Dendritic cell treated with granulocyte-macrophage colony-stimulating factor and Interleukin-4, amounts not matched to agents 40 ng/mL and 50 ng/mL, for 4 days (primary cell): ENCODE results near the gene MPZL3.

Experiments used
- H3K27ac Mint-ChIP-seq: one replicate; pipeline ENCODE4 v1.8.0; 2022; ENCODE audit warnings: mild to moderate bottlenecking, mixed read lengths
- H3K27me3 Mint-ChIP-seq: one replicate; pipeline ENCODE4 v1.8.0; 2022; ENCODE audit warnings: mild to moderate bottlenecking, mixed read lengths
- H3K36me3 Mint-ChIP-seq: one replicate; pipeline ENCODE4 v1.8.0; 2022; ENCODE audit warnings: low read depth, mixed read lengths
- H3K4me1 Mint-ChIP-seq: one replicate; pipeline ENCODE4 v1.8.0; 2022; ENCODE audit warnings: low read depth, mixed read lengths
- H3K4me3 Mint-ChIP-seq: one replicate; pipeline ENCODE4 v1.8.0; 2022; ENCODE audit warnings: mild to moderate bottlenecking, moderate library complexity, mixed read lengths
- H3K9me3 Mint-ChIP-seq: one replicate; pipeline ENCODE4 v1.8.0; 2022; ENCODE audit warnings: mixed read lengths
- intact Hi-C: fragments of 100-400 bp; cut with micrococcal nuclease; formaldehyde crosslinking; loops from one replicate; pipeline ENCODE4 v1.15.0; 2022

Gene MPZL3

DNA sequence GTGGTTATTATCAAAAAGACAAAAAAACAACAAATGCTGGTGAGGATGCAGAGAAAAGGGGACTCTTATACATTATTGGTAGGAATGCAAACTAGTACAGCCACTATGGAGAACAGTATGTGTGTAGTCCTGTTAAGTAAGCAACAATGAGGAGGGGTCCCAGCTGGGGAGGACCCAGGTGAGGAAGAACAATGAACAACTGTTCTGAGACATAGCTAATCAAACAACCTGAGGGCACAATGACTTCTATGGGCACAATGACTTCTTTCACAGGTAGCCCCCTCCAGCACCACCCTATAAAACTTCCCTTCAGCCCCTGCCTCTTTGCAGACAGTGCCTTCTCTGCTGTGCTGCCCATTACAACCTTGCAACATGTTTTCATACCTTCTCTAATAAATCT, 32.9 kb downstream of the MPZL3 start:
- H3K4me3 Mint-ChIP-seq: peak overlapping the region; percentile 68
- intact Hi-C loops: loop anchor here (5.0 kb wide), 1 partner anchor 33 kb away; the partner anchor contains the start of gene MPZL3
- no peaks in the 10 kb centered on the region for H3K27me3 Mint-ChIP-seq
- H3K4me1 Mint-ChIP-seq: peaks cover 96% of the 10 kb centered on the region
- H3K27ac Mint-ChIP-seq: peak overlapping the region; percentile 91
- peaks cover 85% of the 10 kb centered on the region for H3K36me3 Mint-ChIP-seq
- H3K9me3 Mint-ChIP-seq: no peaks in the 10 kb centered on the region

DNA sequence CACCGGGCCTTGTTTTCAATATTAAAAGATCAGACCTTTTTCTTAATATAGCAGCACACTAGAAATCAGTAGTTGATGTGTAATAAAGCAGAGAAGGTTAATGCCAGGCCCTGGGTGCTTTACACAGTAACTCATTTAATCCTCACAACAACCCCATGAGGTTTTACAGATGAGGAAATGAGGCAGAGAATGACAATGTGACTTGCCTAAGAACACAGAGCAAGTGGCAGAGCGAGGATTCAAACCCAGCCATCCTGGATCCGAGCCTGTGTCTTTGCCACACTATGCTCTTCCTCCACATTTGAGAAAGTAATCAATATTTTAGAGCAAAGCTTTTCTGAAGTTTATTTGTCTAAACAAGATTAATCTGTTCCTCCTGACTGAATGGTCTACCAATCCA, 34.6 kb downstream of the MPZL3 start:
- Mint-ChIP-seq H3K27me3 (no peaks in the 10 kb centered on the region), H3K9me3 (no peaks in the 10 kb centered on the region), H3K4me3 (peak overlapping the region; percentile 26), H3K27ac (peak overlapping the region; percentile 91), H3K4me1 (peaks cover 97% of the 10 kb centered on the region), H3K36me3 (peaks cover 85% of the 10 kb centered on the region)
- intact Hi-C loops: loop anchor here (5.0 kb wide), 1 partner anchor 35 kb away; the partner anchor contains the start of gene MPZL3

DNA sequence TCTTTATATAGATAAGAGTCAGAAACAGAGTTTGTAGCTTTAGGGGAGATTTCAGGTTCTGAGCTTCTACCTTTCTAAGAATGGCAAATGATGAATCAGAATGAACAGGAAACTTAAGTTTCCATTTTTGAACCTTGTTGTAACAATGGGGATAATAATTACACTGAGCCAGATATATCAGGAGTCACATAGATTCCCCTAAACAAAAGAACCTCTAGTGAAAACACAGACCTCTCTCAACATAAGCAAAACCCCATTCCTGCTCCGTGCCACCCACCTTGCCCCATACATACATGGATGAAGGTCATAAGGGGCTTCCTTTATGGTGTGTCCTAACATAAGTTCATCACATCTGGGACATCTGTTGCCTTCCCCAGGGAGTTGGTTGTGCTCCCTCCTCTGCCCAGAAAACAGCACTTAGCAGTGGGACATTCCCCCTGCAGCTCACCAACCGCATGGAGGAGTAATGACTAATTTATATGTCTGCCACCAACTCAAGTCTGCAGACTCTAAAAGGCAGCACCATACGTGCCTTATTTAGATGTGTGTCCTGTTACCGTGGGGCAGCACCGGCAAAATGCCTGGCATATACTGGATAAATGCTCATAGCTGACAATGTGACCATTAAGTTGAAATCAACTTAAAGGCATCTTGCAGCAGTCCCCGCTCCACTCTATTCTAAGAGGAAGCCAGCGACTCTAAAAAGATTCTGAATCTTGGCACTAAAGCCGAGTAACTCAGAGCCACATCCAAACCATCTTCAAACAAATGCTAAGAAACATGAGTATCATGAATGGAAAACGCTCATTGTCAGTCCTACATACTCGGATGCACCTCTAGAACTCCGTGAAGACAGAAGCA, 35.3 kb downstream of the MPZL3 start:
- H3K36me3 Mint-ChIP-seq: peaks cover 85% of the 10 kb centered on the region
- H3K27me3 Mint-ChIP-seq: no peaks in the 10 kb centered on the region

DNA sequence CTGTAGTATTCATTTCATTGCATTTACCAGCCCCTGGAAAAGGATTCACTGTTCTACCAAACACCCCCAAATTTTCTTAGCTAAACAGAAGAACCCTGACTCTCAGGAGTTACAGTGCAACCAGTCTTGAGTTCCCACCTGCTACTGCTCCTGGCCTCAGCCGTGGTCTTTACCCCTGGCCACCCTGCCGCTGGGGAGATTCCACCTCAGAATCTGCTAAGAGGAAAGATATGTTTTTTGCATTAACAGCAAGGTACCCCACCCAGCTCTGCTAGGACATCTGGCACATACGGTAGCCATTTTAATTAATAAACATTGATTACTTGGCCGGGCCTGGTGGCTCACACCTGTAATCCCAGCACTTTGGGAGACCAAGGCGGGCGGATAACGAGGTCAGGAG, 36.4 kb downstream of the MPZL3 start:
- Mint-ChIP-seq H3K4me3 (peak overlapping the region; percentile 75), H3K9me3 (no peaks in the 10 kb centered on the region), H3K4me1 (peaks cover 97% of the 10 kb centered on the region), H3K36me3 (peaks cover 85% of the 10 kb centered on the region), H3K27me3 (no peaks in the 10 kb centered on the region), H3K27ac (peak overlapping the region; percentile 91)
- intact Hi-C loops: loop anchor here (2.0 to 5.0 kb wide), 2 partner anchors 13 to 37 kb away; partner anchors contain the start of gene MPZL3

More for the DNA sequence above, 35.3 kb downstream of the MPZL3 start:
- H3K27ac Mint-ChIP-seq: peak overlapping the region; percentile 91
- no peaks in the 10 kb centered on the region for H3K9me3 Mint-ChIP-seq
- H3K4me1 Mint-ChIP-seq: peaks cover 97% of the 10 kb centered on the region
- peak overlapping the region; percentile 75 for H3K4me3 Mint-ChIP-seq
- intact Hi-C loops: loop anchor here (5.0 kb wide), 1 partner anchor 35 kb away; the partner anchor contains the start of gene MPZL3

DNA sequence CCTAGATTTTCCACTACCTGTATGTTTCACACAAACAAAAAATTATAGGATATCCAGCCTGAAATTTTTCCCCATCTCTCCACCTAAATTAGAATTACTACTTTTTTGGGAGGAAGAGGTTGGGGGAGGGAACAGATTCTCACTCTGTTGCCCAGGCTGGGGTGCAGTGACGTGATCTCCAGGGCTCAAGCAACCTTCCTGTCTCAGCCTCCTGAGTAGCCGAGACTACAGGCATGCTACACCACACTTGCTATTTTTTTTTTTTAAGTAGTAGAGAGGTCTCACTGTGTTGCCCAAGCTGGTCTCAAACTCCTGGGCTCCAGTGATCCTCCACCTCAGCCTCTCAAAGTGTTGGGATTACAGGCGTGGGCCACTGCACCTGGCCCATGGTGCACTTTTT, 36.9 kb downstream of the MPZL3 start:
- Mint-ChIP-seq H3K4me3 (peak overlapping the region; percentile 56), H3K36me3 (peaks cover 85% of the 10 kb centered on the region), H3K27ac (peak overlapping the region; percentile 91), H3K4me1 (peaks cover 97% of the 10 kb centered on the region), H3K9me3 (no peaks in the 10 kb centered on the region), H3K27me3 (no peaks in the 10 kb centered on the region)
- intact Hi-C loops: loop anchor here (2.0 to 5.0 kb wide), 2 partner anchors 14 to 37 kb away; partner anchors contain the start of gene MPZL3

DNA sequence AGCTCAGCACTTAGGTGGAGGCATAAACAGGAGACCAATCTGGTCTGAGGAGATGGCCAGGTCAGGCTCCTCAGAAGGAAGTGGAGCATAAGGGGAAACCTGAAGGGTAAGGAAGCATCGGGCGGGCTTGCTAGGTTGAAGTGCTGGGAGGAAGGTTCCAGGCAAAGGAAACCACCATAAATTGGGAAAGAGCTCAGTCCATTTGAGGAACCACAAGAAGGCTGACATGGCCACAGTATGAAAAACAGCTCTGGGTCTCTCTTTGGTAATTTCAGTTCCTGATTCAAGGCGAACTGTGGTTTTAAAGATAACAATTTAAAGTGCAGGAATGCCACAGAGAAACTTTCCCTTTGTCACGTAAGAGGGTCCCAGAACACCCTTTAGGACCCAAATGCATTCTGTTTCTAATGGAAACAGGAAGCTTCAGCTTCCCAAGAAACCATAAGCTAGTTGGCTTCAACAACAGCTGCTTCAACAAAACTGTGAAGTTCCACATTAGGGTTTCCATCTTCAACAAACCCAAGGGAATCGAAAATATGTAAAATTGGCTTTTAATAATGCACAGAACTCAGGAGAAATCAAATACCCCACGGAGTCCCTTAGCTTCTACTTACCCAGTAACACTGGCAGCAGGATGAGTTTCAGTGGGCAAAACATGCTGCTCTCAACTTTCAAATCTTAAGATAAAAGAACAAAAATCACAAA, 37.8 kb downstream of the MPZL3 start:
- H3K9me3 Mint-ChIP-seq: no peaks in the 10 kb centered on the region
- peaks cover 85% of the 10 kb centered on the region for H3K36me3 Mint-ChIP-seq
- H3K27ac Mint-ChIP-seq: peak overlapping the region; percentile 91
- H3K27me3 Mint-ChIP-seq: no peaks in the 10 kb centered on the region
- intact Hi-C loops: loop anchor here (2.0 kb wide), 1 partner anchor 14 kb away; no protein-coding TSS in a partner anchor
- H3K4me3 Mint-ChIP-seq: peak overlapping the region; percentile 62
- peaks cover 96% of the 10 kb centered on the region for H3K4me1 Mint-ChIP-seq

DNA sequence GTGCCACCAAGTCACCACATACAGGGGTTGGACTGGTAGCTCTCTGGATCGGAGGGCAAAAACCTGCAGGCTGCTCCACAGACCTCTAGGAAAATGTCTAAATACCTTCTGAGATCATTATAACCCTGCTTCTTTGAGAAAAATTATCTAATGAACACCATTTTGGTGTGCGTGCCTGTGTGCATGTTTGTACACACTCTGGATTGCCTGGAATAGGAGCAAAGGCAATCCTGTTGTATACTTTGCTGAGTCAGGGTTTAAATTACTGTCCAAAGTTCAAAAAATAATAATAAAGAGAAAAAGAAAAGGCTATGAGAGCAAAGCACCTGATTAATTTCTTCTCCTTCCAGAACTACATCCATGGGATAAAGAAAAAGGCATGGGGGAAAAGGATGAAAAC, 38.4 kb downstream of the MPZL3 start:
- Mint-ChIP-seq H3K27me3 (no peaks in the 10 kb centered on the region), H3K4me1 (peaks cover 95% of the 10 kb centered on the region), H3K9me3 (no peaks in the 10 kb centered on the region), H3K4me3 (peak overlapping the region; percentile 62), H3K36me3 (peaks cover 85% of the 10 kb centered on the region), H3K27ac (peak overlapping the region; percentile 91)
- intact Hi-C loops: loop anchor here (2.0 kb wide), 1 partner anchor 15 kb away; no protein-coding TSS in a partner anchor

DNA sequence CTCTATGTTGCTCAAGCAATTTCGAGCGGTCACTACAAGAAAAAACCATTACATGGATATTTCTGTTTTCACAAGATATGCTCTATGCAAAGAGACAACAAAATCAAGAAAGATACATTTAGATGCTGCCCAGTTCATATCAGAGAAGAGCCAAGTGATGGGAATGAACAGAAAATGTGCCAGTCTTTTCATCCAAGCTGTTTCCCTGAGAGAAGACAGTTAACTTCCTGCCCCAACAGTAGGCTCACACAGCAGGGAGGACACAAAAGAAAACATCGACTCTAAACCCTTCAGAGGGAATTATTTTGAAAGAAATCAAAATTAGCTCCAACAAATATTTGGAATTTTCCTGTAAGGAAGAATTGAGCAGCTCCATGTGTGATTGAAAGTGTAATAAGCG, 39.0 kb downstream of the MPZL3 start:
- H3K4me1 Mint-ChIP-seq: peaks cover 92% of the 10 kb centered on the region
- H3K9me3 Mint-ChIP-seq: no peaks in the 10 kb centered on the region
- peaks cover 80% of the 10 kb centered on the region for H3K36me3 Mint-ChIP-seq
- peak overlapping the region; percentile 54 for H3K4me3 Mint-ChIP-seq
- intact Hi-C loops: no loop called here
- H3K27me3 Mint-ChIP-seq: no peaks in the 10 kb centered on the region
- peak overlapping the region; percentile 91 for H3K27ac Mint-ChIP-seq

DNA sequence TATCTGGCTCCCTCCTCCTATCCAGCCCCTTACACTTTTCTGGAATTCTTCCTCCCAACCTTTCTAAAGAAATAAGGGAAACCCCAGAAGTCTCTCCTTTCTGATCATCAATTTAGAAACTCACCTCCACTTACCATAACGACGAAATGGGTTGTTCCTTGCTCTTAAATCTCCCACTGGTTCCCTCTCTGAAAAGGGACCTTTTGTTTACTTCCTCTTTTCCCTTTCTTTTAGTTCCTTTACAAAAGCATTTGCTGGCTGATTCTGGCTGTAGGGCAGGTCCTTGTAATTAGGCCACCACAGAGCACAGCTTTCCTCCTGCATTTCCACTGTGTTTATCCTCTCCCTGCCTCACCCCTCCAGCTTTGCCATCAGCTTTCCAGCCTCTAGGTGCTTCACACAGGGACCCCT, 39.4 kb downstream of the MPZL3 start:
- H3K9me3 Mint-ChIP-seq: no peaks in the 10 kb centered on the region
- H3K27me3 Mint-ChIP-seq: no peaks in the 10 kb centered on the region
- H3K27ac Mint-ChIP-seq: peak overlapping the region; percentile 91
- H3K4me3 Mint-ChIP-seq: peak overlapping the region; percentile 54
- H3K36me3 Mint-ChIP-seq: peaks cover 76% of the 10 kb centered on the region
- intact Hi-C loops: no loop called here
- H3K4me1 Mint-ChIP-seq: peaks cover 92% of the 10 kb centered on the region

DNA sequence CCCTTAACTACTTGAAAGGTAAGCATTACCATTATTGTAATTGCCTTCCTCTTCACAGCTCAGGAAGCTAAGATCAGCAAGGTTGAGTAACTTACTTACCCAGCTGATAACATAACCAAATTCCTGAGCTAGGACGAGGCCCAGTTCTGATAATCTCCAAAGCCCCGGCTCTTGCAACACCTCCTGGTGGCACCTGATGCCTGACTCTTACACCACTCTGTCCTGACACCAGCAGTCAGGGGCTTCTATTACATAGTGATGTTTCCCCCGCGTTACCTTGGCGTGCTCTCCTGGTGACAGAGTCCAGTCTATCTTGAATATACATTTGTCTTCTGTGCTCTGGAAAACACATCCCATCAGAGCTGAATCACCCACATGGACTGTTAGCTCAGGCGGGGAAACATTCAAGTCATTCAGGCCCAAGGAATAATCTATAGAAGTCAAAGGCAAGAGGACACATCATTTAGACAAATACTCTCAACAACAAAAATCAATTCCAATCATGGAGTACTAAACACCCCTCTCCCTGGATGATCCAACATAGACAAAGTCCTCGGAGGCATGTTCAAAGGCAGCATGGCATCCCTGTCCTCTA, 39.9 kb downstream of the MPZL3 start:
- intact Hi-C loops: no loop called here
- peak overlapping the region; percentile 18 for H3K4me3 Mint-ChIP-seq
- H3K4me1 Mint-ChIP-seq: peaks cover 90% of the 10 kb centered on the region

DNA sequence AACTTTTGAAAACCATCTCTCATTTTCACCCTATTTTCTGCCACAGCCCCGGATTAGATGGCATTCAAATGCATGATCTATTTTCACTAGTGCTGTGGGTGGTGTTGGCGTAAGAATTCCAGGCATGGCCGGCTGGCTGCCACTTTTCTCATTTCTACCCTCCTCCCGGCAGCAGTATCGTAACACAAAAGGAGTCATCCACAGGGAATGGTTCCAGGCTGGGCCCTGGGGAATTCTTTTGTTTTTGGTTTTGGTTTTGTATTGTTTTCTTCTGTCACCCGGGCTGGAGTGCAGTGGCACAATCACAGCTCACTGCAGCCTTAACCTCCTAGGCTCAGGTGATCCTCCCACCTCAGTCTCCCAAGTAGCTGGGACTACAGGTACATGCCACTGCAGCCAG, 41.2 kb downstream of the MPZL3 start:
- no peaks in the 10 kb centered on the region for H3K9me3 Mint-ChIP-seq

More for the DNA sequence above, 39.9 kb downstream of the MPZL3 start:
- Mint-ChIP-seq H3K9me3 (no peaks in the 10 kb centered on the region), H3K36me3 (peaks cover 74% of the 10 kb centered on the region), H3K27ac (peak overlapping the region; percentile 91), H3K27me3 (no peaks in the 10 kb centered on the region)

DNA sequence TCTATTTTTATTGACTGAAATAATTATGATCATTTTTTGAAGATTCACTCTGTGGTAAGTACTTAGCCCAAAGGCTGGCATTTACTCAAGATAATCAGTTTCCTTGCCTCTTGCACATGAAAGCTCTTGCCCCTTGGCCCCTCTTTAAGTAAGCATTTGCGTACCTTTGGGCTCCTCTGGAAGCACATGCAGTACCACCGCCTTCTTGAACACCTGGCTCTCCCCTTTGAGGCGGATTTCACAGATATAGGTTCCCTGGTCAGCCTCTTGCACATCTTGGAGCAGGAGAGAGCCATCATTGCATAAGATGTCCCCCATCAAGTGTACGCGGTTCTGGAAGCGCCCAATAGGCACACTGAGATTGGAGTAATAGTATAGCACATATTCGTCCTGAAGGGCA, 41.8 kb downstream of the MPZL3 start:
- Mint-ChIP-seq H3K27ac (peak overlapping the region; percentile 91), H3K9me3 (no peaks in the 10 kb centered on the region), H3K27me3 (no peaks in the 10 kb centered on the region), H3K4me1 (peaks cover 92% of the 10 kb centered on the region), H3K4me3 (no peak overlapping the region), H3K36me3 (peaks cover 62% of the 10 kb centered on the region)
- intact Hi-C loops: no loop called here

More for the DNA sequence above, 41.2 kb downstream of the MPZL3 start:
- Mint-ChIP-seq H3K4me1 (peaks cover 93% of the 10 kb centered on the region), H3K36me3 (peaks cover 68% of the 10 kb centered on the region), H3K27me3 (no peaks in the 10 kb centered on the region), H3K27ac (peak overlapping the region; percentile 91), H3K4me3 (peak overlapping the region; percentile 39)
- intact Hi-C loops: no loop called here

DNA sequence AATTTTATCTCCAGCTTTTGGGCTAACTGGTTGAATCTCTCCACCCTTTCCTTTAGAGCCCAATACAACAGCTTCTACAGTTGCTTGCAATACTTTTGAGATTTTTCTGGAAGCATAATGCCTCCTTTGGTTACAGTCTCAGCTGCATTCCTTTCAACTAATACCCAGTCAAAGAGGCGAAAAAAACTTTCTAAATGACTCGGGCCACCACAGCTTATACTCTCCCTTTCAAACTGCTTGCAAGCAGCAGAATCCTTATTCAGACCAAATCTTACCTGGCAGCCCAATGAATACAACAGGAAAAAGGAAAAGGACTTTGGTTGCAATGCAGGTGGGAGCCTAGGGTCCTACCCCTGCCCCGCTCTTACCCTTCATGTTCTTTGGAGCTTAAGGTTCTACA, 43.1 kb downstream of the MPZL3 start:
- Mint-ChIP-seq H3K27ac (peak overlapping the region; percentile 82), H3K27me3 (no peaks in the 10 kb centered on the region), H3K4me1 (peaks cover 79% of the 10 kb centered on the region), H3K36me3 (peaks cover 53% of the 10 kb centered on the region), H3K9me3 (no peaks in the 10 kb centered on the region), H3K4me3 (no peak overlapping the region)
- intact Hi-C loops: no loop called here
